Measurements from ENCODE around the gene SREK1IP1. TPM values are rescaled to one million over a fixed set of nuclear protein-coding genes. Genes with fewer than 3 reads are reported as not detected.

SREK1IP1 gene
- total RNA-seq, 1 donor from 2014 or later: 32.9 TPM

- no peak for DNase-seq
Measured at GRCh38 chr5:64680289-64680688, 88.2 kb downstream of the SREK1IP1 start.

GRCh38 chr5:64678374-64678773, 90.1 kb downstream of the SREK1IP1 start:
- no peak for DNase-seq

- no peak for DNase-seq
Measured at GRCh38 chr5:64671678-64672077, 96.8 kb downstream of the SREK1IP1 start.

- DNase-seq: no peak
Measured at GRCh38 chr5:64670277-64670676, 98.2 kb downstream of the SREK1IP1 start.

Other genes starting within 250 kb of the SREK1IP1 start
- not detected for gene SHISAL2B, start 78.2 kb downstream of the SREK1IP1 start, total RNA-seq
- 30.4 TPM for gene CWC27, start 239 bp upstream of the SREK1IP1 start, total RNA-seq